Activated gamma-delta T cell treated with anti-CD3 and anti-CD28 coated beads, Interleukin-2, amount 50 U/mL, for 16 hours (primary cell): ENCODE data around the gene OSBPL10.

Source experiments
- DNase-seq: peaks from one replicate; pipeline ENCODE4 v3.0.0-alpha.2; 2020; ENCODE audit warnings: low read depth

The OSBPL10 gene

GRCh38 chr3:31959251-31959650, 21.8 kb downstream of the OSBPL10 start:
- no peak for DNase-seq

DNA sequence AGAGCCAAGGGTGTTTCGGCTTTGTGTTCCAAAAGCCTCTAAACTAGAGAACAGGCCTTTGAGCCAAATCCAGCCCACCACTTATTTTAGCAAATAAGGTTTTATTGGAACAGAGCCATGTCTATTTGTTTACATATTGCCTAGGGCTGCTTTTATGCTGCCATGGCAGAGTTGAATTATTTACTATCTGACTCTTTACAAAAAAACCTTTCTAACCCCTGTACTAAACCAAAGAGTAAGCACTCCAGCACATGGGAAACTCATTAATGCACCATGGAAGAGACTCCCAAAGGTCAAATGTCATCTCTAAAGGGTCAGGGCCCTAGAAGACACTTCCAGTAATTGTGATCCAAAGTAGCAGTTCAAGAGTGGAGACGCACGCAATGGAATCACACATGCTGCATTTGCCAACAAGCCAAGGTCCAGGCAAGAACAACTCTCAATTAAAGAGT, 22.3 kb downstream of the OSBPL10 start:
- DNase-seq: no peak

GRCh38 chr3:31957106-31957505, 24.0 kb downstream of the OSBPL10 start:
- DNase-seq: no peak

DNA sequence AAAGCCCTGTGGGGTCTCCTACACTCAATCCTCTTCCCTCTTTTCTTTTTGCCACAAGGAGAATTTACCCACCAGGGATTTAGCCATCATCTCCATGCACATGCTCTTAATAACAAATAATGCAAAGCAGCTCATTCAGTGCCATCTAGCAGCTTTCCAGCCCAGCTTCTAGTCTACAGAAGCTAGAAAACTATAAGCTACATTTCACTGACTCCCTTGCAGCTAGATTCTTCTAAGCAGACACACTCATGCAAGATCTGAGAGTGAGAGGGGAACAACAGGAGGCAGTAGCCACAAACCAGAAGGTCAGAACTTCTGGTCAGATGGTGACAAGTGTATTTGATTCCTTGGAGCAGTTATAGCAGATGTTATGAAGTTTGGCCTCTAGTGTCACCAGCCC, 25.5 kb downstream of the OSBPL10 start:
- DNase-seq: no peak

- no peak for DNase-seq
These were observed 27.4 kb downstream of the OSBPL10 start for GRCh38 chr3:31953636-31954035.

GRCh38 chr3:31953091-31953490, 28.0 kb downstream of the OSBPL10 start:
- no peak for DNase-seq

DNA sequence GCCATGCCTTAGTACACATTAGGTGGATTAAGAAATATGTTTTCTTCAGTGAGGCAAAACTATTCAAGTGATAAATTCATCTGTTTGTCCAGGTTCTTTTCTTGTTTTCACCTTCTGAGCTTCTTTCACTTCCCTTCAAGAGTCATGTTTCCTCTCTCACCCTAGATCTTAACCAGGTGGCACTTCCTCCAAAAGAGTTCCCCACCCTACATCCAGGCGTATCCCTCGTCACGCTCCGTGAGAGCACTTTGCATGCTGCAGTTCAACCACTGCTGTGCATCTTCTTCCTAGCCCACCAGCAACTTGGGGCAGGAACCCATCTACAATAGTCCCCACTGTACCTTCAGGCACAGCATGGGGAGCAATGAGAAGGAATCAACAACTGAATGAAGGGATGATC, 28.9 kb downstream of the OSBPL10 start:
- DNase-seq: no peak

- DNase-seq: no peak
These were observed 32.8 kb downstream of the OSBPL10 start for GRCh38 chr3:31948280-31948679.

- DNase-seq: no peak
These were observed 33.4 kb downstream of the OSBPL10 start for GRCh38 chr3:31947671-31948091.

- DNase-seq: no peak
These were observed 33.9 kb downstream of the OSBPL10 start for GRCh38 chr3:31947162-31947561.

DNA sequence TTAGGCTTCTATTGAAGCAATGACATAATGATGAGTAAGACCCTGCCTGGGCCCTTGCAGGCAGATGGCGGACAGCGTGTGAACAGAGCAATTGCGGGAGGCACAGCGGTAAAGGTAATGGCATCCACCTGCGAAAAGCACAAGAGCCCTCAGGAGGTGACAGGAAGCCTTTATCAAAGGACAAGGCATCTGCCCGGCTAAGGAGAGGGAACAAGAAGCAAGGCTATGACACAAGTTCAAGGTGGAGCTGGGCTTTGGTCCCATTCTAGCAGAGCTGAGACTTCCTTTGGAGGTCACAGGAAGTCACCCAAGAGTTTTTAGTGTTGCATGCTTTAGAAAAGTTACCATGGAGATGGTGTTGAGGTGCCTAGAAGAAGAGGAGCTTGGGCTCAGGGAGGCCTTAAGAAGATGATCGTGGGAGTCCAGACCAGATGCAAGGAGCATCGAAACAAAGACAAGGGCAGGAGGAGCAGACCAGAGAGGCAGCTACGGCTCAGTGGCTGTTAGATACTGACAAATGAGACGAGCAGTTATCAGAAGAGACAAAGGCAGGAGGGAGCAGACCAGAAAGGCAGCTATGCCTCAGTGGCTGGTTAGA, 34.5 kb downstream of the OSBPL10 start:
- no peak for DNase-seq

GRCh38 chr3:31945738-31946052, 35.4 kb downstream of the OSBPL10 start:
- no peak for DNase-seq

- no peak for DNase-seq
These were observed 38.0 kb downstream of the OSBPL10 start for GRCh38 chr3:31943041-31943440.

DNA sequence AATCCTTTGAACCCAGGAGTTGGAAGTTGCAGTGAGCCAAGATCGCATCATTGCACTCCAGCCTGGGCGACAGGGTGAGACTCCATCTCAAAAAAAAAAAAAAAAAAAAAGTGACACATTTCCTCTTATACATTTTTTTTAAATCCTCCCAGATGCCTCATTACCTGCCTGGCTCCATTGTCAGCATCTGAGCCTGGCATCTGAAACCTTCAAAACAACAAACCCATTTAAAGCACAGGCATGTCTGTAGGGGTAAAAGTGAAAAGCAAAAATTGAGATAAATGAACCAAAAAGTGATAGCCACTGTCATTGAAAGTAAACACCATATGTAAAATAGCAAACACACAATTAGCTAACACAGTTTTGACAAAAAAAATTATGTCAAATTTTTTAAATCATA, 38.6 kb downstream of the OSBPL10 start:
- DNase-seq: no peak

DNA sequence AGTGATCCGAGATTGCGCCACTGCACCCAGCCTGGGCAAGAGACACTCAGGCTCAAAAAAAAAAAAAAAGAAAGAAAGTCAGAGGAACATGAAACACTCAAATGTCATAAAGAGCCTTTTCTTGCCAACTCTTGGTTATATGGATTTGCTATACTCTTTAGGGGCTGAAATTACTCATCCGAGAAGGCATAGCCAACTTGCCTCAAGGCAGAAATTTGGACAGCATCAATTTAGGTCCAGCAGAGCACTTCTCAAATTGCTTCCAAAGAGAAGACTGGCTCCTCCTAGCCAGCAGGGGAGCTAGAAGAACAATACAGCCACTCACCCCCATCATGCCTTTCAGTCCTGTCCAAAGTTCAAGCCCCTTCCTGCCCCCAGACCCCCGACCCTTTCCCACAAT, 43.8 kb downstream of the OSBPL10 start:
- no peak for DNase-seq

DNA sequence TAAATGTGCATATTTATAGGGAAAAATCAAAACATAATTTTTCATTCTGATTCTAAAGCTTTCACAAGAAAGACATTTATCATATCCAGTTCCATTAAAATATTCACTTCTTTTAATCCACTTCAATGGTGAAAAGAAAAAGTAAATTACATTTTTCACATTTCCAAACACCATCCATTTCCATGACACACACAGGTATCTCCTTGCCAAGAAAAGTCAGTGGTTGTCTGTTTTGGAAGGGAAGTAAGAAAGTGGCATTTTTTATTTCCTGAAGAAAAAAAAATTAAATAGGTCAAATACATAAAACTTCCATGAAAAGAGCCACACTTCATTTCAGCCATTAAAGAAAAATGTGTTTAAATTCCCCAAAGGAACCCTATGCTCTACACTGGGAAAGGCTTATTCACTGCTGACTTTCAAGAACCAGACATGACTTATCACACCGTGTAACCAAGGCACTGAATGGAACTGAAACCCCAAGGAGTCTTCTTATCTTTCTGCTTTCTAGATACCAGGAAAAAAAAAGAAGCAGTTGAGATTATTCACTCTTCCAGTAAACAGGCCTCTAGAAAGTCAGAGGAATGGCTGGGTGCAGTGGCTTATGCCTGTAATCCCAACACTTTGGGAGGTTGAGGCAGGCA, 44.5 kb downstream of the OSBPL10 start:
- no peak for DNase-seq

- no peak for DNase-seq
These were observed 46.2 kb downstream of the OSBPL10 start for GRCh38 chr3:31934866-31935265.

DNA sequence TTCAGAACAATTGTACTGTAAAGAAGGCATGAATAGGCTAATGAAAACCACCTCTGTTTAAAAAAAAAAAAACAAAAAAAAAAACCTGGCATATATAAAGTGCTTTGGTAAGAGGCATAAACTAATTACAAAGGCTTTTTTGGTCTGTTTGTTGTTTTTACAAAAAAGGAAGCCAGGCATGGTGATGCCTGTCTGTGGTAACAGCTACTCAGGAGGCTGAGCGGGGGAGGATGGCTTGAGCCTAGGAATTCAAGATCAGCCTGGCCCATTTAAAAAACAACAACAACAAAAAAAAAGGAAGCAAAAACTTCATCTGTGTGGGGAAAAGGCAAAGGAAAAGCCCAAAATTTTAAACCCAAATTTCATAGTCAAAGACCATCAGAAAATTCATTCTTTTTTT, 47.0 kb downstream of the OSBPL10 start:
- DNase-seq: no peak

DNA sequence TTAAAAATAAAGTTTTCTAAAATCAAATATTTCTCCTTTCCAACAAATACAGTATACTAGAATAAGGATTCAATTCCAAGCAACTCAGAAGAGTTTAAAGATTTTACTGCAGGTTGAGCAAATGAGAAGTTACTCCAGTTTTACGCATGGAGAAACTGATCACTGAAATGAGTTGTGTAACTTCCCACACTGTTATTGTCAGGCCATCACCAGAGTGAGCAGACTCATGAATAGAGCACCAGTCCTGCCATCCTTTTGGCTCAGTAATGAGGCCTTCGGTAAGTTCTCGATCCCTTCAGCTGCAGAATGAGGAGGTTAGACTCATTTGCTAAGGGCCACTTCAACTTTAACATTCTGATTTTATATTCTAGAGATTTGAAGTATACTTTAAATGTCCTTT, 48.1 kb downstream of the OSBPL10 start:
- no peak for DNase-seq

DNA sequence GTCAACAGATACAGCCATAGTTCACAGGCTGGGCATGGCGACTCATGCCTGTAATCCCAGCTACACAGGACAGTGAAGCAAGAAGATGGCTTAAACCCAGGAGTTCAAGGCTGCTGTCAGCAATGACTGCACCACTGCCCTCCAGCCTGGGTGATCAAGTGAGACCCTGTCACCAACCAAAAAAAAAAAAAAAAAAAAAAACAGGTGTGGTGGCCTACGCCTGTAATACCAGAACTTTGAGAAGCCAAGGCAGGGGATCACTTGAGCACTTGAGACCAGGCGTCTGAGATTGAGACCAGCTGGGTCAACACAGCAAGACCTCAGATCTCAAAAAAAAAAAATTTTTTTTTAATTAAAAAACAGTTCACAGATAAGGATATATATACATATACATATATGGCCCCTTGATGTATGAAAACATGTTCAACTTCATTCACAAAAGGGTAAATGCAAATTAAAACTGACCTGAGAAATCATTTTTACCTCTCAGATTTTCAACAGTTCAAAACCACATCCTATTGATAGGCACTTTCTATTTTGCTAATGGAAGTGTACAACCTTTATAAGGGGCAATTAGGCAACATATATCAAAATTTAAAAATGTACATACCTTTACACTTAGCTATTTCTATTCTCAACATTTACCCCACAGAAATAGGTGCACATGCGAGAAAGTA, 51.1 kb downstream of the OSBPL10 start:
- no peak for DNase-seq

- DNase-seq: no peak
These were observed 53.3 kb downstream of the OSBPL10 start for GRCh38 chr3:31927811-31928210.

GRCh38 chr3:31926543-31926942, 54.5 kb downstream of the OSBPL10 start:
- no peak for DNase-seq

DNA sequence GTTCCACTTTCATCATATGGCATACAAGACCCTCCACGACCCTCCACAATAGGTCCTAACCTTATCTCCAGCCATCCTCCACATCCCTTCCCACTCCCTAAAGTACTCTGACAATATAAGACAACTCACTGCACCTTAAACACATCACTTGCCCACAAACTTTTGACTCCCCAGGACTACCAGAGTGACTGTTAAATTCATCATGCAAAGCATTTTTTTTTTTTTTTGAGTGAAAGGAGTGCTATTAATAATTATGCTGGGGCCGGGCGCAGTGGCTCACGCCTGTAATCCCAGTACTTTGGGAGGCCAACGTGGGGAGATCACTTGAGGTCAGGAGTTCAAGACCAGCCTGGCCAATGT, 55.8 kb downstream of the OSBPL10 start:
- DNase-seq: no peak
